Natural killer cell (primary cell): ENCODE measurements around the gene ITGB1BP1. TPM values are rescaled to one million over a fixed set of nuclear protein-coding genes. Genes with fewer than 3 reads are reported as not detected.
"Not testable (repeated sequence)": the region's sequence is repeated elsewhere in the genome, so short reads cannot be mapped to it uniquely, and the experiment has no call there.

ENCODE experiments used
- ATAC-seq, 3 donors: fragments of 150-1000 bp in 2 of 3; fragments of 200-7000 bp in 1 of 3; cut with Tn5 transposase; 1 replicate in 1 of 3; 2 replicates in 2 of 3; pipeline ENCODE4 v1.10.0; 2021; ENCODE audit warnings: mild to moderate bottlenecking in 2 of 3, moderate library complexity in 2 of 3
- DNase-seq, 2 donors: peaks; one replicate each; pipeline versions ENCODE4 v3.0.0 to v3.0.0-alpha.2; 2013 to 2021; ENCODE audit warnings: mixed read lengths in 1 of 2
- H3K27ac ChIP-seq: one replicate; pipeline ENCODE4 v1.5.1; 2013; ENCODE audit warnings: mild to moderate bottlenecking, low read length
- H3K27me3 ChIP-seq: one replicate; pipeline ENCODE4 v1.6.1; 2013; ENCODE audit warnings: low read length; ENCODE audit not compliant: control insufficient read depth, insufficient read depth
- H3K36me3 ChIP-seq: one replicate; pipeline ENCODE4 v1.6.1; 2013; ENCODE audit warnings: low read length; ENCODE audit not compliant: control insufficient read depth, insufficient read depth
- H3K4me1 ChIP-seq: one replicate; pipeline ENCODE4 v1.6.1; 2013; ENCODE audit warnings: low read length; ENCODE audit not compliant: control insufficient read depth, insufficient read depth
- H3K4me3 ChIP-seq: one replicate; pipeline ENCODE4 v1.5.1; 2013; ENCODE audit warnings: low read length
- H3K9me3 ChIP-seq: one replicate; pipeline ENCODE4 v1.6.1; 2013; ENCODE audit warnings: low read length; ENCODE audit not compliant: control insufficient read depth, insufficient read depth
- H3K27ac Mint-ChIP-seq, 2 donors: one replicate each; pipeline ENCODE4 v1.8.0; 2022; ENCODE audit warnings: mild to moderate bottlenecking in 2 of 2, mixed read lengths in 2 of 2, moderate library complexity in 1 of 2
- H3K27me3 Mint-ChIP-seq, 2 donors: one replicate each; pipeline ENCODE4 v1.8.0; 2022; ENCODE audit warnings: low read depth in 2 of 2, mixed read lengths in 2 of 2
- H3K36me3 Mint-ChIP-seq: one replicate; pipeline ENCODE4 v1.8.0; 2022; ENCODE audit warnings: mixed read lengths
- H3K4me1 Mint-ChIP-seq, 2 donors: one replicate each; pipeline ENCODE4 v1.8.0; 2022; ENCODE audit warnings: mixed read lengths in 2 of 2
- H3K4me3 Mint-ChIP-seq: one replicate; pipeline ENCODE4 v1.8.0; 2022; ENCODE audit warnings: mild to moderate bottlenecking, moderate library complexity, mixed read lengths
- H3K9me3 Mint-ChIP-seq, 2 donors: one replicate each; pipeline ENCODE4 v1.8.0; 2022; ENCODE audit warnings: mixed read lengths in 2 of 2
- CTCF ChIP-seq: fragments of 200-600 bp; IDR thresholded peaks from one replicate; pipeline ENCODE4 v1.8.0; 2022; ENCODE audit warnings: antibody characterized with exemption
- WGBS: methylation state at CpG from one replicate; pipeline ENCODE4 v1.1.7; 2013; ENCODE audit warnings: missing lambda C conversion rate; ENCODE audit not compliant: insufficient coverage; 5-methylcytosine and 5-hydroxymethylcytosine counted together
- intact Hi-C: fragments of 100-400 bp; cut with micrococcal nuclease; formaldehyde crosslinking; loops from one replicate; pipeline ENCODE4 v1.14.2; 2022
- total RNA-seq, 4 donors: library from RNA; stranded (reverse); fragments of 120-200 nt in 1 of 4; gene quantifications; one replicate each; pipeline versions ENCODE4 v1.2.3 to v1.2.4, GENCODE V29; 2013 to 2022

The ITGB1BP1 gene
- total RNA-seq, 3 donors from 2014 or later (not counting 1 experiment from before 2014, with no cell fraction given): 66.9 to 114 (median 91.7) TPM

DNA sequence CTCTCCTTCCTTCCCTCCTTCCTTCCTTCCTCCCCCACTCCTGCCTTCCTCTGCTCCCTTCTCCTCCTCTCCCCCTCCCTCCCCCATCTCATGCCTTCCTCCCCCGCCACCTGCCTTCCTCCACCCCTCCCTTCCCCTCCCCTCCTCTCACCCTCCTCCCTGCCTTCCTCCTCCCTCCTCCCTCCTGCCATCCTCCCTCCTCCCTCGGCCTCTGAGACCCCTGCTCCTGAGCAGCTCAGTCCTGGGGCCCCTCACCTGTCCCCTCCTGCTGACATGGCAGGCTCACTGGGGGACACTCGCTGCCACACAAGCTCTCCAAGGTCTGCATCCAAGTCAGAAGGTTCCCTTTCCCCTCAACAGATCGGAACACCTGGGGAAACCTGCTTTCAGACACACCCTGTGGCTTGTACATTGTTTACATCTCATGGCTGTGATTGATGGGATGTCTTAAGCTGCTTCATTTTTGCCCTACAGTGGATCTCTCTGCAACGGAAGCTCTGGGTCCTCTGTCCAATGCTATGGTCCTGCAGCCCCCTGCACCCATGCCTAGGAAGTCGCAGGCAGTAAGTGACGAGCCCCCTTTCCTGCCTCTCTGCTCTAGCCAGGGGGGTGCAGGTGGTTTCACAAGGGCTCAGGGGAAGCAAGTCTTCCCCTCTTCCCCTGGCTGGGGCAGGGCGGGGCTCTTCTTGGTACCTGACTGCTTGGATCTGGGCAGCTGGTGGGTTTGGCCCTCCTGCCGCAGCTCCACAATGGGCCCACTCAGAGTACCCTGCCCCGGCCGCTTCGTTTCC is 22.9 kb downstream of the ITGB1BP1 start:
- WGBS: 79% methylated on average over 11 of the region's 12 CpGs
- Histone ChIP-seq H3K27ac (no peak overlapping the region), H3K27me3 (no peaks in the 10 kb centered on the region), H3K9me3 (no peaks in the 10 kb centered on the region), H3K36me3 (peaks cover 2% of the 10 kb centered on the region), H3K4me1 (no peaks in the 10 kb centered on the region), H3K4me3 (no peak overlapping the region)
- intact Hi-C loops: no loop called here
- ATAC-seq (no peak), DNase-seq (no peak)
- peak overlapping the region in 1 of 2 donors; percentile 69 for H3K27ac Mint-ChIP-seq
- H3K27me3 Mint-ChIP-seq: no peaks in the 10 kb centered on the region
- H3K4me1 Mint-ChIP-seq: peaks cover 0 to 9% of the 10 kb centered on the region in 2 donors
- no peaks in the 10 kb centered on the region for H3K9me3 Mint-ChIP-seq
- no peak for TF ChIP-seq CTCF
- no peak overlapping the region for H3K4me3 Mint-ChIP-seq
- H3K36me3 Mint-ChIP-seq: no peaks in the 10 kb centered on the region

DNA sequence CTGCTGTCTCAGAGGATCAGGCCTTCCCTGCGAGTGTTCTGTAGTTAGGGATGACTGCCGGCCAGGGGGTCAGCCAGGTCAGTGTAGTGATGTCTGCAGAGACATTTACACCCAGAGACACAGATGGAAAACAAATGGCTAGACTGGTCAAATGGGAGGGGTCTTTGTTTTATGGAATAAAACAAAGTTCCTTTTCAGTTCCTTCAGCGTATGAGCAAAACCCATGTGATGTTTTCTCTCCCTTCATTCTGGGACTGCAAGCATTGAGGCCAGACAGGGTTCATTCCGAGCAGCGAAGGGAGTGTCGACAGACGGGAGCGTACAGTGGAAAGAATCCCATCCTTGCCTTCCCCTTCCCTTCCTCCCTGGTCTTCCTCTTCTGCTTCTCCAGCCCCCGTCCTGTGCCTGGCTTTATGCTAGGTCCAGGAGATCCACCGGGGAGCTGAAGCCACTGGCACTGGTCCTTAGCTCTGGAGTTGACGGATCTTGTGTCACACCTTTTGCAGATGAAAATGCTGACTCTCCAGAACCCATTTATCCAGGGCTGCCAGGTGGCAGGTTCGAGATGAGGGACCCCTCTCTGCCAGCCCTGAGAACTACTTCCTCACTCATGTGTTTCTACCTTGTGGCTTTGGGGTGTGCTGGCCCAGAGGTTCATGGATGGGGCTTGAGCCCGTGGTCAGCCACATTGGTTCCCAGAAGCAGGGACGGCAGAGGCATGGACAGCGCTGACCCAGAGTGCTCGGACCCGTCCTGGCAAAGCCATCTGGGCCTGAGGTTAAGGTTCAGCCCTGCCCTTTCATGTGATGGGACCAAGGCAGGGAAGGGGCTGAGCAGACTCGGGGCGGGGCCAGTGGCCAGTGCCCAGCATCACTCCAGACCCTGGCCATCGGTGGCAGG is 24.2 kb downstream of the ITGB1BP1 start:
- Histone ChIP-seq H3K27ac (no peak overlapping the region), H3K4me3 (no peak overlapping the region), H3K9me3 (no peaks in the 10 kb centered on the region), H3K36me3 (no peaks in the 10 kb centered on the region), H3K27me3 (no peaks in the 10 kb centered on the region), H3K4me1 (no peaks in the 10 kb centered on the region)
- Mint-ChIP-seq H3K27ac (no peak overlapping the region), H3K4me1 (peaks cover 0 to 9% of the 10 kb centered on the region in 2 donors), H3K27me3 (no peaks in the 10 kb centered on the region), H3K36me3 (no peaks in the 10 kb centered on the region), H3K4me3 (no peak overlapping the region), H3K9me3 (no peaks in the 10 kb centered on the region)
- WGBS: 88% methylated on average over 20 of the region's 20 CpGs
- no peak for ATAC-seq
- intact Hi-C loops: no loop called here
- no peak for DNase-seq
- no peak for TF ChIP-seq CTCF

- H3K27ac ChIP-seq, intact Hi-C loops, H3K9me3 Mint-ChIP-seq, H3K27ac Mint-ChIP-seq, H3K4me1 Mint-ChIP-seq, H3K27me3 ChIP-seq, H3K36me3 ChIP-seq, H3K4me3 Mint-ChIP-seq, H3K27me3 Mint-ChIP-seq, H3K36me3 Mint-ChIP-seq, H3K9me3 ChIP-seq, DNase-seq, H3K4me1 ChIP-seq, ATAC-seq, H3K4me3 ChIP-seq: not testable (repeated sequence)
- WGBS: 94% methylated on average over 11 of the region's 11 CpGs
These were observed 25.1 kb downstream of the ITGB1BP1 start for GRCh38 chr2:9398251-9398650.

GRCh38 chr2:9397201-9397600 is 26.1 kb downstream of the ITGB1BP1 start:
- H3K27me3 Mint-ChIP-seq: no peaks in the 10 kb centered on the region
- DNase-seq: no peak
- Histone ChIP-seq H3K27me3 (no peaks in the 10 kb centered on the region), H3K36me3 (no peaks in the 10 kb centered on the region), H3K9me3 (no peaks in the 10 kb centered on the region), H3K27ac (no peak overlapping the region), H3K4me3 (no peak overlapping the region), H3K4me1 (no peaks in the 10 kb centered on the region)
- H3K4me1 Mint-ChIP-seq: peaks cover 0 to 9% of the 10 kb centered on the region in 2 donors
- H3K4me3 Mint-ChIP-seq: no peak overlapping the region
- intact Hi-C loops: no loop called here
- WGBS: 93% methylated on average over 14 of the region's 14 CpGs
- no peak overlapping the region for H3K27ac Mint-ChIP-seq
- TF ChIP-seq CTCF: no peak
- no peak for ATAC-seq
- no peaks in the 10 kb centered on the region for H3K36me3 Mint-ChIP-seq
- H3K9me3 Mint-ChIP-seq: no peaks in the 10 kb centered on the region
